HepG2 (cell line): ENCODE data around the gene BST2. TPM values are rescaled to one million over a fixed set of nuclear protein-coding genes. Genes with fewer than 3 reads are reported as not detected.
A peak's percentile ranks its signal among the peaks of the same experiment; 100 is the strongest.

Source experiments
- ATAC-seq: fragments of 200-7000 bp; cut with Tn5 transposase; 3 replicates; pipeline ENCODE4 v1.9.1; 2020; ENCODE audit warnings: mild to moderate bottlenecking, moderate library complexity
- BruUV-seq: library from RNA; stranded (reverse); fragments of 400-500 nt; replicated peaks from 2 replicates; lab custom pipeline; 2021; lab: Mats Ljungman, UMichigan
- CTCF ChIA-PET: fragments of 300-600 bp; formaldehyde crosslinking; extraction: SDS; loops from one replicate; lab custom pipeline; 2021; ENCODE audit warnings: low total read pairs, inconsistent platforms, low intra/inter-chr PET ratio; lab: Yijun Ruan, JAX
- POLR2A ChIA-PET: fragments of 350-600 bp; sonication (Branson Sonifier 250); formaldehyde crosslinking; loops from one replicate; lab custom pipeline; 2020; ENCODE audit warnings: antibody characterized with exemption, inconsistent platforms; lab: Yijun Ruan, JAX
- DNase-seq: peaks from one replicate; pipeline ENCODE4 v3.0.0-alpha.2; 2015; ENCODE audit warnings: low spot score
- FAIRE-seq: peaks from 3 replicates; lab custom pipeline; 2011; peaks lifted over from hg19 to GRCh38; lab: Jason Lieb, UNC
- H2AFZ ChIP-seq: one replicate; pipeline ENCODE4 v1.6.1; 2011; ENCODE audit warnings: low read length, inconsistent platforms
- H3K27ac ChIP-seq: fragments of 300-600 bp; 3 replicates; pipeline ENCODE4 v1.8.0; 2011; ENCODE audit warnings: mixed run types, mild to moderate bottlenecking, mixed read lengths, low read length, inconsistent platforms; ENCODE audit not compliant: insufficient read depth; ENCODE audit errors: extremely low read length
- H3K27me3 ChIP-seq, 2 experiments: fragments of 200-600 bp in 1 of 2; 2 replicates in 1 of 2; 3 replicates in 1 of 2; pipeline versions ENCODE4 v1.6.0 to v1.8.0; 2011; ENCODE audit warnings: low read length in 2 of 2, mild to moderate bottlenecking in 2 of 2, moderate library complexity in 2 of 2, inconsistent platforms in 1 of 2; ENCODE audit not compliant: insufficient read depth in 2 of 2, control insufficient read depth in 1 of 2
- H3K36me3 ChIP-seq, 2 experiments: fragments of 200-600 bp in 1 of 2; replicated peaks in 1 of 2; 2 replicates in 1 of 2; 3 replicates in 1 of 2; pipeline versions ENCODE4 v1.5.1 to v1.8.0; 2011; ENCODE audit warnings: low read length in 2 of 2, inconsistent platforms in 1 of 2; ENCODE audit not compliant: insufficient read depth in 2 of 2, control insufficient read depth in 1 of 2
- H3K4me1 ChIP-seq: 2 replicates; pipeline ENCODE4 v1.5.1; 2012; ENCODE audit warnings: low read length, inconsistent platforms; ENCODE audit not compliant: insufficient read depth
- H3K4me2 ChIP-seq: 2 replicates; pipeline ENCODE4 v1.6.0; 2011; ENCODE audit warnings: low read depth, low read length, inconsistent platforms
- H3K4me3 ChIP-seq, 3 experiments: fragments of 200-600 bp in 1 of 3; sonication (generic), shearing (Covaris generic) in 1 of 3; replicated peaks in 1 of 3; 2 replicates each; pipeline ENCODE4 v1.5.1; 2011 to 2016; ENCODE audit warnings: low read length in 3 of 3, inconsistent platforms in 2 of 3, low read depth in 2 of 3, mild to moderate bottlenecking in 2 of 3, control low read depth in 1 of 3, mixed read lengths in 1 of 3; ENCODE audit not compliant: insufficient read depth in 1 of 3
- H3K79me2 ChIP-seq: one replicate; pipeline ENCODE4 v1.6.1; 2011; ENCODE audit warnings: low read length, inconsistent platforms; ENCODE audit not compliant: insufficient read depth
- H3K9ac ChIP-seq: 2 replicates; pipeline ENCODE4 v1.6.0; 2011; ENCODE audit warnings: mild to moderate bottlenecking, low read depth, low read length, inconsistent platforms; ENCODE audit not compliant: insufficient read depth
- H3K9me3 ChIP-seq: 2 replicates; pipeline ENCODE4 v1.5.1; 2012; ENCODE audit warnings: mild to moderate bottlenecking, low read length
- H4K20me1 ChIP-seq: 2 replicates; pipeline ENCODE4 v1.6.0; 2011; ENCODE audit warnings: inconsistent platforms, mild to moderate bottlenecking, low read length, moderate library complexity; ENCODE audit not compliant: insufficient read depth
- CHD4 ChIP-seq: fragments of 200-600 bp; sonication (generic); IDR thresholded peaks from 2 replicates; pipeline ENCODE4 v1.7.0; 2017; ENCODE audit warnings: mild to moderate bottlenecking, low read length, borderline replicate concordance
- CSRNP2 ChIP-seq: sonication (generic); formaldehyde crosslinking; conservative IDR thresholded peaks from 2 replicates; pipeline ENCODE4 v1.8.0; 2022; ENCODE audit warnings: low read depth, missing genetic modification reagents
- FOXP4 ChIP-seq: sonication (generic); formaldehyde crosslinking; IDR thresholded peaks from 2 replicates; pipeline ENCODE4 v1.4.0; 2020; ENCODE audit warnings: missing genetic modification reagents
- IRF1 ChIP-seq: sonication (generic); formaldehyde crosslinking; IDR thresholded peaks from 2 replicates; pipeline ENCODE4 v1.4.0; 2020; ENCODE audit warnings: low read depth, mild to moderate bottlenecking, missing genetic modification reagents
- JUNB ChIP-seq: sonication (generic); formaldehyde crosslinking; IDR thresholded peaks from 2 replicates; pipeline ENCODE4 v1.8.0; 2022; ENCODE audit warnings: missing genetic modification reagents, mild to moderate bottlenecking, borderline replicate concordance
- KLF11 ChIP-seq: IDR thresholded peaks from 2 replicates; pipeline ENCODE4 v1.6.1; 2016; ENCODE audit warnings: missing compliant biosample characterization
- KLF6 ChIP-seq: IDR thresholded peaks from 2 replicates; pipeline ENCODE4 v1.8.0; 2016; ENCODE audit warnings: missing biosample characterization, missing genetic modification reagents
- MIER3 ChIP-seq: IDR thresholded peaks from 2 replicates; pipeline ENCODE4 v1.6.1; 2016; ENCODE audit warnings: missing compliant biosample characterization, borderline replicate concordance
- PITX1 ChIP-seq: sonication (generic); formaldehyde crosslinking; IDR thresholded peaks from 2 replicates; pipeline ENCODE4 v1.5.1; 2020; ENCODE audit warnings: mild to moderate bottlenecking, missing genetic modification reagents
- TBL1XR1 ChIP-seq: fragments of 150-350 bp; IDR thresholded peaks from 2 replicates; pipeline ENCODE4 v1.6.1; 2014; ENCODE audit warnings: borderline replicate concordance, low read length; ENCODE audit not compliant: partially characterized antibody
- ZNF160 ChIP-seq: sonication (generic); formaldehyde crosslinking; IDR thresholded peaks from 2 replicates; pipeline ENCODE4 v1.8.0; 2022; ENCODE audit warnings: mild to moderate bottlenecking, inconsistent platforms, missing genetic modification reagents
- ZNF281 ChIP-seq: sonication (generic); formaldehyde crosslinking; IDR thresholded peaks from 2 replicates; pipeline ENCODE4 v1.4.0; 2020; ENCODE audit warnings: missing genetic modification reagents, borderline replicate concordance
- ZNF296 ChIP-seq: sonication (generic); formaldehyde crosslinking; conservative IDR thresholded peaks from 2 replicates; pipeline ENCODE4 v1.5.0; 2020; ENCODE audit warnings: mild to moderate bottlenecking, missing genetic modification reagents
- ZNF775 ChIP-seq: sonication (generic); formaldehyde crosslinking; IDR thresholded peaks from 2 replicates; pipeline ENCODE4 v1.4.0; 2020; ENCODE audit warnings: missing genetic modification reagents, mild to moderate bottlenecking, moderate library complexity, borderline replicate concordance
- ZNF784 ChIP-seq: sonication (generic); formaldehyde crosslinking; IDR thresholded peaks from 2 replicates; pipeline ENCODE4 v1.5.1; 2020; ENCODE audit warnings: missing genetic modification reagents, mild to moderate bottlenecking, borderline replicate concordance
- ZNF850 ChIP-seq: sonication (generic); formaldehyde crosslinking; conservative IDR thresholded peaks from 2 replicates; pipeline ENCODE4 v1.9.0; 2021; ENCODE audit warnings: mild to moderate bottlenecking, missing genetic modification reagents
- WGBS: methylation state at CpG from one replicate; pipeline ENCODE4 v1.1.6; 2017; ENCODE audit warnings: low lambda C conversion rate; 5-methylcytosine and 5-hydroxymethylcytosine counted together
- in situ Hi-C: cut with HindIII; loops from 2 replicates; pipeline ENCODE4 v1.10.0; 2017; ENCODE audit warnings: low pct_unique_long_range_greater_than_20kb; ENCODE audit not compliant: extremely low pct_ligation_motif_present
- intact Hi-C: fragments of 100-400 bp; cut with micrococcal nuclease; formaldehyde crosslinking; loops from one replicate; pipeline ENCODE4 v1.10.0; 2022; ENCODE audit not compliant: unreplicated experiment
- polyA plus RNA-seq, 8 experiments: library from polyadenylated mRNA; depleted of rRNA in 3 of 8; stranded (reverse) in 7 of 8; unstranded in 1 of 8; fragments of >200 nt; fragmentation: Illumina TruSeq in 4 of 8; extraction: Trizol in 4 of 8; gene quantifications; 2 replicates each; pipeline versions ENCODE4 v1.2.1 to v1.2.3, GENCODE V29; 2011 to 2016; ENCODE audit warnings: low read depth in 4 of 8, missing spikeins in 1 of 8, mixed read lengths in 1 of 8; ENCODE audit not compliant: insufficient read depth in 1 of 8
- total RNA-seq, 5 experiments: library from RNA; depleted of rRNA; stranded (reverse); fragments of >200 nt; fragmentation: Illumina TruSeq; extraction: Trizol; gene quantifications; 2 replicates each; pipeline ENCODE4 v1.2.3, GENCODE V29; 2016; ENCODE audit warnings: low read depth in 1 of 5

BST2 gene
- total and polyA plus RNA-seq, 2 of the 13 experiments (the other 11 are each of a cell fraction or from before 2014, with no cell fraction given), result 58.8 to 93.8 TPM

- peak overlapping the region; percentile 69 for H3K9ac ChIP-seq
- in situ Hi-C loops, result no loop called here
- peak overlapping the region; percentile 91 for H3K4me2 ChIP-seq
- no peak for DNase-seq
- ATAC-seq, result no peak
- H3K36me3 ChIP-seq, result peaks cover 1 to 12% of the 10 kb centered on the region in 2 experiments; a peak in 2 of 5 replicates
- H4K20me1 ChIP-seq, result no peaks in the 10 kb centered on the region
- FAIRE-seq, result peak; percentile 12
- H3K4me1 ChIP-seq, result peaks cover 17% of the 10 kb centered on the region
- BruUV-seq, result TSS peak; percentile 98
- no peaks in the 10 kb centered on the region for H3K27me3 ChIP-seq
- 28% methylated on average over 8 of the region's 8 CpGs for WGBS
- H3K4me3 ChIP-seq, result peak overlapping the region; percentile 57 to 82 (median 62)
- H3K27ac ChIP-seq, result peak overlapping the region; percentile 65
- H3K79me2 ChIP-seq, result no peaks in the 10 kb centered on the region
- ChIA-PET CTCF (no interaction called here), POLR2A (interaction anchor here (0.6 to 2.0 kb wide), 13 partner anchors 10 to 440 kb away, joined by 3 to 76 read pairs (median 4); partner anchors contain the start of genes BST2, DDA1 and MRPL34)
- intact Hi-C loops, result loop anchor here (1.0 kb wide), 1 partner anchor 14 kb away; the partner anchor contains the start of gene BST2
- no peaks in the 10 kb centered on the region for H3K9me3 ChIP-seq
- no peak overlapping the region for H2AFZ ChIP-seq
- no peak for TF ChIP-seq ZNF296 (CRISPR knock-in tag)
- TF ChIP-seq ZNF775, result 0 out of 2 replicates have a peak, but pooled peaks have one; percentile 59
- TF ChIP-seq ZNF281 (CRISPR knock-in tag), result no peak
- no peak for TF ChIP-seq ZNF784 (CRISPR knock-in tag)
- TF ChIP-seq KLF6, result no peak
- TF ChIP-seq CSRNP2 (CRISPR knock-in tag), result no peak
- 0 out of 2 replicates have a peak, but pooled peaks have one; percentile 31 for TF ChIP-seq CHD4
- TF ChIP-seq MIER3 (CRISPR knock-in tag), result no peak
- no peak for TF ChIP-seq IRF1 (CRISPR knock-in tag)
- TF ChIP-seq TBL1XR1, result no peak
- TF ChIP-seq KLF11 (CRISPR knock-in tag), result no peak
- TF ChIP-seq ZNF850 (CRISPR knock-in tag), result no peak
- TF ChIP-seq FOXP4 (CRISPR knock-in tag), result no peak
- no peak for TF ChIP-seq PITX1 (CRISPR knock-in tag)
- TF ChIP-seq JUNB (CRISPR knock-in tag), result no peak
- TF ChIP-seq ZNF160 (CRISPR knock-in tag), result no peak
Measured at GRCh38 chr19:17419154-17419620, 13.8 kb upstream of the BST2 start.
